Nephron (organoid): Measurements from ENCODE around the gene FRS3.
A peak's percentile ranks its signal among the peaks of the same experiment; 100 is the strongest.

Experiments used
- H3K27ac Mint-ChIP-seq, 3 experiments: 2 replicates each; pipeline ENCODE4 v1.8.0; 2020; ENCODE audit warnings: mixed read lengths in 3 of 3, mild to moderate bottlenecking in 2 of 3, moderate library complexity in 1 of 3
- H3K27me3 Mint-ChIP-seq: 2 replicates; pipeline ENCODE4 v1.8.0; 2021; ENCODE audit warnings: low read depth, mild to moderate bottlenecking, moderate library complexity, mixed read lengths
- H3K36me3 Mint-ChIP-seq: 2 replicates; pipeline ENCODE4 v1.8.0; 2020; ENCODE audit warnings: low read depth, mixed read lengths
- H3K4me1 Mint-ChIP-seq: 2 replicates; pipeline ENCODE4 v1.8.0; 2020; ENCODE audit warnings: mixed read lengths
- H3K4me3 Mint-ChIP-seq, 3 experiments: 2 replicates each; pipeline ENCODE4 v1.8.0; 2020; ENCODE audit warnings: mild to moderate bottlenecking in 3 of 3, mixed read lengths in 3 of 3, moderate library complexity in 2 of 3
- H3K9me3 Mint-ChIP-seq: 2 replicates; pipeline ENCODE4 v1.8.0; 2020; ENCODE audit warnings: mixed read lengths
- CTCF ChIP-seq, 3 experiments: fragments of 200-600 bp; sonication (generic); IDR thresholded peaks; one replicate each; pipeline ENCODE4 v1.5.0; 2021; ENCODE audit warnings: antibody characterized with exemption in 3 of 3; ENCODE audit not compliant: unreplicated experiment in 3 of 3

Gene FRS3

GRCh38 chr6:41783106-41783780 lies 3.5 kb upstream of the FRS3 start:
- Mint-ChIP-seq H3K9me3 (no peaks in the 10 kb centered on the region), H3K4me3 (peak overlapping the region; percentile 26 to 71 (median 54)), H3K27me3 (no peaks in the 10 kb centered on the region), H3K27ac (peak overlapping the region in 1 of 3 experiments; percentile 36), H3K4me1 (peaks cover 26% of the 10 kb centered on the region), H3K36me3 (peaks cover 4% of the 10 kb centered on the region)
- no peak for TF ChIP-seq CTCF (IDR thresholded peaks at IDR 0.05; ENCODE audit: unreplicated experiment in 3 of 3)

GRCh38 chr6:41781366-41781730 lies 1.6 kb upstream of the FRS3 start:
- Mint-ChIP-seq H3K4me1 (peaks cover 29% of the 10 kb centered on the region), H3K9me3 (no peaks in the 10 kb centered on the region), H3K27ac (peak overlapping the region; percentile 66 to 90 (median 87)), H3K27me3 (no peaks in the 10 kb centered on the region), H3K4me3 (peak overlapping the region; percentile 87 to 93 (median 89)), H3K36me3 (peaks cover 5% of the 10 kb centered on the region)
- no peak for TF ChIP-seq CTCF (IDR thresholded peaks at IDR 0.05; ENCODE audit: unreplicated experiment in 3 of 3)

- no peaks in the 10 kb centered on the region for H3K27me3 Mint-ChIP-seq
- no peak for TF ChIP-seq CTCF (IDR thresholded peaks at IDR 0.05; ENCODE audit: unreplicated experiment in 3 of 3)
- peaks cover 24% of the 10 kb centered on the region for H3K4me1 Mint-ChIP-seq
- peak within 1 kb of the TSS; percentile 87 to 93 (median 89) for H3K4me3 Mint-ChIP-seq
- H3K36me3 Mint-ChIP-seq, result peaks cover 5% of the 10 kb centered on the region
- H3K9me3 Mint-ChIP-seq, result no peaks in the 10 kb centered on the region
- peak within 1 kb of the TSS; percentile 87 to 95 (median 92) for H3K27ac Mint-ChIP-seq
These were observed 1.1 kb upstream of the FRS3 start, which contains the start of gene PRICKLE4 for GRCh38 chr6:41780551-41781365. Gene PRICKLE4 (plus strand): TSS chr6:41780782. CDS start chr6:41783474, 2,692 bp downstream.

GRCh38 chr6:41779336-41779735 lies 364 bp downstream of the FRS3 start:
- no peaks in the 10 kb centered on the region for H3K9me3 Mint-ChIP-seq

GRCh38 chr6:41778895-41779294 lies 805 bp downstream of the FRS3 start:
- H3K4me1 Mint-ChIP-seq, result peaks cover 17% of the 10 kb centered on the region
- peak overlapping the region; percentile 93 to 95 (median 94) for H3K4me3 Mint-ChIP-seq
- TF ChIP-seq CTCF (IDR thresholded peaks at IDR 0.05; ENCODE audit: unreplicated experiment in 3 of 3), result no peak
- H3K36me3 Mint-ChIP-seq, result peaks cover 23% of the 10 kb centered on the region
- H3K9me3 Mint-ChIP-seq, result no peaks in the 10 kb centered on the region
- H3K27me3 Mint-ChIP-seq, result no peaks in the 10 kb centered on the region
- peak overlapping the region; percentile 61 to 81 (median 80) for H3K27ac Mint-ChIP-seq

More at GRCh38 chr6:41779336-41779735, 364 bp downstream of the FRS3 start:
- peaks cover 19% of the 10 kb centered on the region for H3K4me1 Mint-ChIP-seq
- peaks cover 19% of the 10 kb centered on the region for H3K36me3 Mint-ChIP-seq
- peak overlapping the region; percentile 93 to 95 (median 94) for H3K4me3 Mint-ChIP-seq
- peak overlapping the region; percentile 61 to 81 (median 80) for H3K27ac Mint-ChIP-seq
- no peaks in the 10 kb centered on the region for H3K27me3 Mint-ChIP-seq
- no peak for TF ChIP-seq CTCF (IDR thresholded peaks at IDR 0.05; ENCODE audit: unreplicated experiment in 3 of 3)
